CD4-positive, CD25-positive, alpha-beta regulatory T cell (primary cell): Measurements from ENCODE around the gene AGMO. TPM values are rescaled to one million over a fixed set of nuclear protein-coding genes. Genes with fewer than 3 reads are reported as not detected.

ENCODE experiments used
- ATAC-seq, 2 donors: fragments of 150-1000 bp; cut with Tn5 transposase; one replicate each; pipeline ENCODE4 v1.10.0; 2021; ENCODE audit warnings: low read depth in 2 of 2, moderate number of reproducible peaks in 2 of 2, moderate library complexity in 1 of 2
- DNase-seq, 3 donors: peaks; one replicate each; pipeline versions ENCODE4 v3.0.0 to v3.0.0-alpha.2; 2012 to 2022; ENCODE audit warnings: mixed read lengths in 1 of 3
- H3K27ac ChIP-seq: one replicate; pipeline ENCODE4 v1.7.0; 2013; ENCODE audit warnings: mild to moderate bottlenecking, low read length; ENCODE audit not compliant: insufficient read depth, poor library complexity, severe bottlenecking
- H3K27me3 ChIP-seq: one replicate; pipeline ENCODE4 v1.7.0; 2013; ENCODE audit warnings: low read length; ENCODE audit not compliant: control insufficient read depth, insufficient read depth
- H3K36me3 ChIP-seq: one replicate; pipeline ENCODE4 v1.7.0; 2013; ENCODE audit warnings: mild to moderate bottlenecking, low read length, moderate library complexity; ENCODE audit not compliant: control insufficient read depth, insufficient read depth
- H3K4me1 ChIP-seq: 2 replicates; pipeline ENCODE4 v1.7.0; 2013; ENCODE audit warnings: mild to moderate bottlenecking, low read length; ENCODE audit not compliant: insufficient read depth, control insufficient read depth, poor library complexity, severe bottlenecking
- H3K4me3 ChIP-seq: one replicate; pipeline ENCODE4 v1.7.0; 2013; ENCODE audit warnings: low read depth, mild to moderate bottlenecking, low read length, moderate library complexity
- H3K9me3 ChIP-seq, 2 experiments: 1 replicate in 1 of 2; 2 replicates in 1 of 2; pipeline ENCODE4 v1.7.0; 2013; ENCODE audit warnings: low read length in 2 of 2, mild to moderate bottlenecking in 1 of 2, moderate library complexity in 1 of 2; ENCODE audit not compliant: control insufficient read depth in 2 of 2
- H3K27ac Mint-ChIP-seq, 3 donors: one replicate each; pipeline ENCODE4 v1.8.0; 2020 to 2022; ENCODE audit warnings: mild to moderate bottlenecking in 3 of 3, mixed read lengths in 3 of 3, moderate library complexity in 2 of 3
- H3K27me3 Mint-ChIP-seq: one replicate; pipeline ENCODE4 v1.8.0; 2022; ENCODE audit warnings: mild to moderate bottlenecking, mixed read lengths
- H3K36me3 Mint-ChIP-seq: one replicate; pipeline ENCODE4 v1.8.0; 2020; ENCODE audit warnings: mixed read lengths
- H3K4me1 Mint-ChIP-seq, 4 donors: one replicate each; pipeline ENCODE4 v1.8.0; 2020 to 2022; ENCODE audit warnings: mixed read lengths in 4 of 4, mild to moderate bottlenecking in 1 of 4
- H3K4me3 Mint-ChIP-seq, 4 donors: one replicate each; pipeline ENCODE4 v1.8.0; 2020 to 2022; ENCODE audit warnings: mild to moderate bottlenecking in 4 of 4, mixed read lengths in 4 of 4, moderate library complexity in 3 of 4
- H3K9me3 Mint-ChIP-seq, 7 donors: one replicate each; pipeline ENCODE4 v1.8.0; 2020 to 2022; ENCODE audit warnings: mixed read lengths in 7 of 7, mild to moderate bottlenecking in 3 of 7, moderate library complexity in 2 of 7
- polyA plus RNA-seq, 4 donors: library from polyadenylated mRNA; unstranded; fragments of 300-500 nt; fragmentation: Illumina TruSeq; gene quantifications; one replicate each; pipeline ENCODE4 v1.2.3, GENCODE V29; 2021
- total RNA-seq: library from RNA; stranded (reverse); gene quantifications from one replicate; pipeline ENCODE4 v1.2.3, GENCODE V29; 2022

AGMO gene
- total and polyA plus RNA-seq, 5 donors from 2014 or later: not detected

DNA sequence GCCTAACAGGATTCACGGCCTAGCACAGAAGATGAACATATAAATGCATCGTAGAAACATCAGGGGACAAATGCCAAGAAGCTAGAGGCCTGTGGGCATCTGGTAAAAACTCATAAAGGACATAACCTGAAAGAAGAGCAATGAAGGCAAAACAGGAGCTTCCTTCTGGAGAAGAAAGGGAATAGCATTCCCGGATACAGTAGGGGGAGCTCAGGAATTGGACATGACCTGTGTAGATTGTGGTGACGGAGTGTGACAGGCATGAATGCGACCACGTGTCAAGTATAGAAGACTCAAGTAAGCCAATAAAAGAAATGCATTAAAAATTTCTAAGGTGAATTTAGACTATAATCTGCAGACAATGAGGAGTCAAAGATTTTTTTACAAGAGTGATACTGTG lies 270.1 kb downstream of the AGMO start:
- ATAC-seq (no peak), DNase-seq (no peak)
- Histone ChIP-seq H3K36me3 (no peaks in the 10 kb centered on the region), H3K27ac (no peak overlapping the region), H3K4me1 (no peaks in the 10 kb centered on the region), H3K27me3 (no peaks in the 10 kb centered on the region), H3K9me3 (no peaks in the 10 kb centered on the region), H3K4me3 (no peak overlapping the region)
- H3K27me3 Mint-ChIP-seq: no peaks in the 10 kb centered on the region
- no peaks in the 10 kb centered on the region for H3K4me1 Mint-ChIP-seq
- H3K36me3 Mint-ChIP-seq: no peaks in the 10 kb centered on the region
- peaks cover 0 to 21% (median 2%) of the 10 kb centered on the region in 7 donors for H3K9me3 Mint-ChIP-seq
- H3K27ac Mint-ChIP-seq: no peak overlapping the region
- no peak overlapping the region for H3K4me3 Mint-ChIP-seq

- no peaks in the 10 kb centered on the region for H3K36me3 ChIP-seq
- H3K9me3 ChIP-seq: no peaks in the 10 kb centered on the region
- ATAC-seq (no peak), DNase-seq (no peak)
- no peak overlapping the region for H3K27ac ChIP-seq
- Mint-ChIP-seq H3K27me3 (no peaks in the 10 kb centered on the region), H3K9me3 (peaks cover 0 to 33% (median 8%) of the 10 kb centered on the region in 7 donors), H3K4me1 (no peaks in the 10 kb centered on the region), H3K36me3 (no peaks in the 10 kb centered on the region), H3K4me3 (no peak overlapping the region), H3K27ac (no peak overlapping the region)
- no peaks in the 10 kb centered on the region for H3K27me3 ChIP-seq
- H3K4me3 ChIP-seq: no peak overlapping the region
- no peaks in the 10 kb centered on the region for H3K4me1 ChIP-seq
Measured at GRCh38 chr7:15288741-15289140, 273.1 kb downstream of the AGMO start.

DNA sequence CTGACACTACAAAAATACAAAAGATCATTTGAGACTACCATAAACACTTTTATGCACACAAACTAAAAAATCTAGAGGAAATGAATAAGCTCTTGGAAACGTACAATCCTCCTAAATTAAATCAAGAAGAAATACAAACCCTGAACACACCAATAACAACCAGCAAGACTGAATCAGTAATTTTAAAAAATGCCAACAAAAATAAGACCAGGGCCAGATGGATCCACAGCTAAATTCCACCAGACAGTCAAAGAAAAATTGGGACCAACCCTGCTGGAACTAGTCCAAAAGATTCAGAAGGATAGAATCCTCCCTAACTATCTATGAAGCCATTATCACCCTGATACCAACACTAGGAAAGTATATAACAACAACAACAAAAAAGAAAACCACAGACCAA lies 277.4 kb downstream of the AGMO start:
- no peaks in the 10 kb centered on the region for H3K4me1 Mint-ChIP-seq
- H3K4me3 ChIP-seq: no peak overlapping the region
- no peaks in the 10 kb centered on the region for H3K27me3 ChIP-seq
- no peak overlapping the region for H3K4me3 Mint-ChIP-seq
- no peaks in the 10 kb centered on the region for H3K36me3 Mint-ChIP-seq
- no peaks in the 10 kb centered on the region for H3K4me1 ChIP-seq
- DNase-seq: no peak
- peaks cover 3 to 5% of the 10 kb centered on the region in 2 experiments for H3K9me3 ChIP-seq
- H3K27ac ChIP-seq: no peak overlapping the region
- peaks cover 2 to 25% (median 10%) of the 10 kb centered on the region in 7 donors for H3K9me3 Mint-ChIP-seq
- H3K27me3 Mint-ChIP-seq: no peaks in the 10 kb centered on the region
- H3K27ac Mint-ChIP-seq: no peak overlapping the region
- no peak for ATAC-seq
- H3K36me3 ChIP-seq: no peaks in the 10 kb centered on the region

- H3K36me3 ChIP-seq: no peaks in the 10 kb centered on the region
- Mint-ChIP-seq H3K27me3 (no peaks in the 10 kb centered on the region), H3K4me3 (no peak overlapping the region), H3K9me3 (peaks cover 5 to 39% (median 13%) of the 10 kb centered on the region in 7 donors), H3K36me3 (no peaks in the 10 kb centered on the region), H3K4me1 (no peaks in the 10 kb centered on the region), H3K27ac (no peak overlapping the region)
- H3K27me3 ChIP-seq: no peaks in the 10 kb centered on the region
- peaks cover 3 to 34% of the 10 kb centered on the region in 2 experiments for H3K9me3 ChIP-seq
- no peak overlapping the region for H3K4me3 ChIP-seq
- no peaks in the 10 kb centered on the region for H3K4me1 ChIP-seq
- no peak for ATAC-seq
- no peak for DNase-seq
- no peak overlapping the region for H3K27ac ChIP-seq
Measured at GRCh38 chr7:15280078-15280733, 281.6 kb downstream of the AGMO start.

DNA sequence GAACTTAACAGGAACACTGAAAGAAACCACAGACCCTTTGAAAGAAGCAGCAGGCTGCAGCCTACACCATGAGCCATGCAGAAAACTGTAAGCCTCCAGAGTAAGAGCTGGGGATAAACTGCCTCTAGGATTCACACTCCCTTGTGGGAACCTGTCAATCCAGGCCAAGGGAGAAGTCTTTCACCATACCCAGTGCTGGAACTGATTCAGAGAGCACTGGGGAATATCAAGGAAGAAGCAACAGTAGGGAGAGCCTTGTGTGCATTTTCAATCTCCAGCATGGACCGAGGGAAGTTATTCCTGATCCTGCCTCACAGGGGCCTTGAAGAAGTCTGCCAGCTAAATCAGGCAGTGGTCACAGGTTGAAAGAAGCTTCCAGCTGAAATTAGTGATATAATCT lies 282.2 kb downstream of the AGMO start:
- ATAC-seq (no peak), DNase-seq (no peak)
- peaks cover 4 to 41% (median 13%) of the 10 kb centered on the region in 7 donors for H3K9me3 Mint-ChIP-seq
- H3K4me1 Mint-ChIP-seq: no peaks in the 10 kb centered on the region
- no peaks in the 10 kb centered on the region for H3K36me3 Mint-ChIP-seq
- no peak overlapping the region for H3K4me3 Mint-ChIP-seq
- H3K4me3 ChIP-seq: no peak overlapping the region
- no peak overlapping the region for H3K27ac ChIP-seq
- H3K27me3 Mint-ChIP-seq: no peaks in the 10 kb centered on the region
- no peaks in the 10 kb centered on the region for H3K27me3 ChIP-seq
- no peaks in the 10 kb centered on the region for H3K36me3 ChIP-seq
- H3K27ac Mint-ChIP-seq: no peak overlapping the region
- no peaks in the 10 kb centered on the region for H3K4me1 ChIP-seq
- H3K9me3 ChIP-seq: peaks cover 3 to 34% of the 10 kb centered on the region in 2 experiments

DNA sequence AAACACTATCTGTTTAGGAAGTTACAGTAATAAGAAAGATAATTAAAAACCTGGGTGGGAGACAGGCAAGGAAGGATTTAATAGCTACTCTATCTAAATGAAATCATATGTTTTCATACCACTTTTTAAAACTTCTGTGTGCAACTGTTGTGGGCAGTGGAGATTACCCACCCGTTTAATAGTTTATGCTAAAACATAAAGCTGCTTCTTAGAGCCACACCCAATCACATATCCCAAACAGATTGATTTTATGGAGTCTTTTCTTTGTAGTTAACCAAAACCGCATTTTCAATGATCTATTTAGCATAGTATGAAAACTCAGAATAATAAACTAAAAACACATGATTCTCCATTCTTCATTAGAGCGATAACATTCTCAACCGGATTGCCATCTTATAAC lies 304.1 kb downstream of the AGMO start:
- DNase-seq: no peak
- H3K4me3 ChIP-seq: no peak overlapping the region
- no peaks in the 10 kb centered on the region for H3K27me3 Mint-ChIP-seq
- H3K9me3 Mint-ChIP-seq: peaks cover 5 to 50% (median 12%) of the 10 kb centered on the region in 7 donors
- H3K4me3 Mint-ChIP-seq: no peak overlapping the region
- no peaks in the 10 kb centered on the region for H3K4me1 ChIP-seq
- H3K9me3 ChIP-seq: peaks cover 2 to 3% of the 10 kb centered on the region in 2 experiments
- no peaks in the 10 kb centered on the region for H3K36me3 Mint-ChIP-seq
- no peak overlapping the region for H3K27ac ChIP-seq
- no peaks in the 10 kb centered on the region for H3K4me1 Mint-ChIP-seq
- no peaks in the 10 kb centered on the region for H3K36me3 ChIP-seq
- ATAC-seq: no peak
- no peak overlapping the region for H3K27ac Mint-ChIP-seq
- H3K27me3 ChIP-seq: no peaks in the 10 kb centered on the region

DNA sequence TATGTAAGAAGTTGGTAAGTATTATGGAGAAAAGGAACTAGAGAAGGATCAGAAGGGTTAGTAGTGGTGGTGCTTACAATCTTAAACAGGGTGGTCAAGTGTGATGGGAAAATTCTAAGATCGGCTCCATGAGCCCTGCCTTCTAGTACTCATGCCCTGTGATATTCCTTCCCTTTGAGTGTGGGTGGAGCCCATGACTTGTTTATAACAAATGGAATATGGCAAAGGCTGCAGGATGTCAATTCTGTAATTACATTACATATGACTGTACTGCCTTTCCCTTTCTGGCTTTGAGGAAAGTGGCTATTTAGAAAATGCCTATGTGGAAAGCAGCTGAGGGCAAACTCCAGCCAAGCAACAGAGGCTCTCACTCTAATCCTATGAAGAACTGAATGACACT lies 309.6 kb downstream of the AGMO start:
- Mint-ChIP-seq H3K27ac (no peak overlapping the region), H3K27me3 (no peaks in the 10 kb centered on the region), H3K36me3 (no peaks in the 10 kb centered on the region), H3K9me3 (peaks cover 3 to 32% (median 7%) of the 10 kb centered on the region in 7 donors), H3K4me1 (no peaks in the 10 kb centered on the region), H3K4me3 (no peak overlapping the region)
- DNase-seq (no peak), ATAC-seq (no peak)
- H3K9me3 ChIP-seq: peaks cover 0 to 2% of the 10 kb centered on the region in 2 experiments
- H3K27ac ChIP-seq: no peak overlapping the region
- H3K27me3 ChIP-seq: no peaks in the 10 kb centered on the region
- H3K4me3 ChIP-seq: no peak overlapping the region
- no peaks in the 10 kb centered on the region for H3K36me3 ChIP-seq
- H3K4me1 ChIP-seq: no peaks in the 10 kb centered on the region

GRCh38 chr7:15248514-15248913 lies 313.3 kb downstream of the AGMO start:
- Histone ChIP-seq H3K27me3 (no peaks in the 10 kb centered on the region), H3K4me1 (no peaks in the 10 kb centered on the region), H3K27ac (no peak overlapping the region), H3K9me3 (no peaks in the 10 kb centered on the region), H3K36me3 (no peaks in the 10 kb centered on the region), H3K4me3 (no peak overlapping the region)
- no peak overlapping the region for H3K4me3 Mint-ChIP-seq
- no peaks in the 10 kb centered on the region for H3K4me1 Mint-ChIP-seq
- peaks cover 2 to 13% (median 7%) of the 10 kb centered on the region in 7 donors for H3K9me3 Mint-ChIP-seq
- DNase-seq (no peak), ATAC-seq (no peak)
- no peaks in the 10 kb centered on the region for H3K27me3 Mint-ChIP-seq
- H3K36me3 Mint-ChIP-seq: no peaks in the 10 kb centered on the region
- no peak overlapping the region for H3K27ac Mint-ChIP-seq
